IMR-90 (cell line): ENCODE data around the gene CCDC50. TPM values are rescaled to one million over a fixed set of nuclear protein-coding genes. Genes with fewer than 3 reads are reported as not detected.

Experiments used
- ATAC-seq: fragments of 200-7000 bp; cut with Tn5 transposase; 2 replicates; pipeline ENCODE4 v1.9.1; 2020; ENCODE audit warnings: low read depth, mild to moderate bottlenecking, moderate library complexity
- BruUV-seq: library from RNA; stranded (reverse); fragments of 400-500 nt; replicated peaks from 2 replicates; lab custom pipeline; 2021; lab: Mats Ljungman, UMichigan
- CTCF ChIA-PET: fragments of 300-600 bp; formaldehyde crosslinking; extraction: SDS; loops from one replicate; lab custom pipeline; 2021; ENCODE audit warnings: antibody characterized with exemption; lab: Yijun Ruan, JAX
- POLR2A ChIA-PET: fragments of 300-600 bp; sonication (Branson Sonifier 250); formaldehyde crosslinking; loops from one replicate; lab custom pipeline; 2022; ENCODE audit warnings: antibody characterized with exemption; ENCODE audit not compliant: unreplicated experiment; lab: Charles Lee
- DNase-seq: peaks from one replicate; pipeline ENCODE4 v3.0.0; 2013
- H2AFZ ChIP-seq: replicated peaks from 2 replicates; pipeline ENCODE3; 2013; ENCODE audit warnings: low read length, mild to moderate bottlenecking; ENCODE audit not compliant: poor library complexity
- H2AK5ac ChIP-seq: 2 replicates; pipeline ENCODE4 v1.6.1; 2013; ENCODE audit warnings: low read depth, low read length, inconsistent platforms
- H2AK9ac ChIP-seq: replicated peaks from 2 replicates; pipeline ENCODE3; 2013; ENCODE audit warnings: mild to moderate bottlenecking, low read depth, low read length, moderate library complexity; ENCODE audit not compliant: poor library complexity
- H2BK120ac ChIP-seq: 2 replicates; pipeline ENCODE4 v1.6.1; 2013; ENCODE audit warnings: low read depth, low read length, inconsistent platforms
- H2BK15ac ChIP-seq: 3 replicates; pipeline ENCODE4 v1.6.1; 2013; ENCODE audit warnings: low read depth, low read length, inconsistent platforms
- H2BK20ac ChIP-seq: 2 replicates; pipeline ENCODE4 v1.6.1; 2013; ENCODE audit warnings: low read depth, mild to moderate bottlenecking, inconsistent platforms, low read length, moderate library complexity
- H2BK5ac ChIP-seq: 2 replicates; pipeline ENCODE4 v1.6.1; 2013; ENCODE audit warnings: mild to moderate bottlenecking, low read depth, low read length, inconsistent platforms; ENCODE audit not compliant: poor library complexity, severe bottlenecking
- H3K14ac ChIP-seq: replicated peaks from 2 replicates; pipeline ENCODE4 v1.6.1; 2013; ENCODE audit warnings: low read depth, low read length, inconsistent platforms
- H3K18ac ChIP-seq: 2 replicates; pipeline ENCODE4 v1.6.1; 2013; ENCODE audit warnings: low read depth, low read length, control low read depth
- H3K23ac ChIP-seq: 2 replicates; pipeline ENCODE4 v1.6.1; 2013; ENCODE audit warnings: low read depth, low read length, inconsistent platforms
- H3K27ac ChIP-seq: 2 replicates; pipeline ENCODE4 v1.5.1; 2013; ENCODE audit warnings: mild to moderate bottlenecking, control low read depth, low read length; ENCODE audit not compliant: insufficient read depth
- H3K27me3 ChIP-seq: 2 replicates; pipeline ENCODE4 v1.6.1; 2013; ENCODE audit warnings: low read length; ENCODE audit not compliant: control insufficient read depth, insufficient read depth
- H3K36me3 ChIP-seq: 2 replicates; pipeline ENCODE4 v1.6.1; 2013; ENCODE audit warnings: low read length, mixed read lengths; ENCODE audit not compliant: control insufficient read depth, insufficient read depth
- H3K4ac ChIP-seq: 2 replicates; pipeline ENCODE4 v1.6.1; 2013; ENCODE audit warnings: low read depth, low read length, inconsistent platforms
- H3K4me1 ChIP-seq: 2 replicates; pipeline ENCODE4 v1.6.1; 2013; ENCODE audit warnings: low read length, mixed read lengths; ENCODE audit not compliant: control insufficient read depth, insufficient read depth
- H3K4me2 ChIP-seq: 2 replicates; pipeline ENCODE4 v1.6.1; 2013; ENCODE audit warnings: low read depth, mild to moderate bottlenecking, control low read depth, low read length, moderate library complexity
- H3K4me3 ChIP-seq: 2 replicates; pipeline ENCODE4 v1.5.1; 2013; ENCODE audit warnings: low read depth, mild to moderate bottlenecking, control low read depth, low read length, moderate library complexity; ENCODE audit not compliant: insufficient read depth
- H3K56ac ChIP-seq: 2 replicates; pipeline ENCODE4 v1.6.1; 2013; ENCODE audit warnings: low read length, inconsistent platforms; ENCODE audit not compliant: insufficient read depth; ENCODE audit errors: extremely low read depth
- H3K79me1 ChIP-seq, 2 experiments: 2 replicates each; pipeline ENCODE4 v1.6.1; 2013; ENCODE audit warnings: low read length in 2 of 2, inconsistent platforms in 1 of 2, low read depth in 1 of 2
- H3K9ac ChIP-seq: 2 replicates; pipeline ENCODE4 v1.6.1; 2013; ENCODE audit warnings: low read depth, low read length, control low read depth
- H3K9me1 ChIP-seq: 2 replicates; pipeline ENCODE4 v1.6.1; 2013; ENCODE audit warnings: low read length, inconsistent platforms; ENCODE audit not compliant: insufficient read depth
- H3K9me3 ChIP-seq: 2 replicates; pipeline ENCODE4 v1.6.1; 2013; ENCODE audit warnings: low read length; ENCODE audit not compliant: control insufficient read depth, insufficient read depth
- H4K20me1 ChIP-seq: 2 replicates; pipeline ENCODE4 v1.6.1; 2013; ENCODE audit warnings: low read length, inconsistent platforms; ENCODE audit not compliant: insufficient read depth
- H4K5ac ChIP-seq: 2 replicates; pipeline ENCODE4 v1.6.1; 2013; ENCODE audit warnings: mild to moderate bottlenecking, low read depth, low read length, control low read depth
- H4K8ac ChIP-seq, 2 experiments: 2 replicates each; pipeline ENCODE4 v1.6.1; 2013; ENCODE audit warnings: low read depth in 2 of 2, low read length in 2 of 2, control low read depth in 1 of 2, inconsistent platforms in 1 of 2
- H4K91ac ChIP-seq: 2 replicates; pipeline ENCODE4 v1.6.1; 2013; ENCODE audit warnings: low read depth, low read length, inconsistent platforms; ENCODE audit not compliant: insufficient read depth
- MAFK ChIP-seq: IDR thresholded peaks from 2 replicates; pipeline ENCODE4 v1.6.1; 2012; ENCODE audit warnings: low read depth, low read length, improper control_type of control experiment
- POLR2A ChIP-seq: IDR thresholded peaks from 2 replicates; pipeline ENCODE4 v1.6.1; 2012; ENCODE audit warnings: mild to moderate bottlenecking, low read depth, low read length
- RCOR1 ChIP-seq: IDR thresholded peaks from 2 replicates; pipeline ENCODE4 v1.6.1; 2012; ENCODE audit warnings: mild to moderate bottlenecking, low read length, improper control_type of control experiment; ENCODE audit not compliant: insufficient replicate concordance
- WGBS, 2 experiments: methylation state at CpG; one replicate each; pipeline versions ENCODE4 v1.1.5 to v1.1.7; 2013; ENCODE audit warnings: missing lambda C conversion rate in 2 of 2; ENCODE audit not compliant: insufficient read length in 1 of 2; ENCODE audit errors: extremely low coverage in 2 of 2; 5-methylcytosine and 5-hydroxymethylcytosine counted together
- dilution Hi-C: fragments of 300-500 bp; cut with HindIII; formaldehyde crosslinking; loops from one replicate; pipeline ENCODE4 v1.14.3; 2018; ENCODE audit warnings: low sequenced_read_pairs; ENCODE audit not compliant: unreplicated experiment
- in situ Hi-C: fragments of 300-500 bp; cut with MboI; formaldehyde crosslinking; loops from 3 replicates; pipeline ENCODE4 v1.14.3; 2019; ENCODE audit warnings: low sequenced_read_pairs, inconsistent platforms, mixed read lengths
- intact Hi-C: fragments of 100-400 bp; cut with micrococcal nuclease; formaldehyde crosslinking; loops from 2 replicates; pipeline ENCODE4 v1.10.0; 2022
- polyA plus RNA-seq, 3 experiments: library from polyadenylated mRNA; depleted of rRNA; stranded (reverse); fragments of >200 nt; gene quantifications; 2 replicates each; pipeline ENCODE4 v1.2.3, GENCODE V29; 2012; ENCODE audit warnings: low replicate concordance in 1 of 3
- total RNA-seq: library from RNA; depleted of rRNA; stranded (reverse); fragments of >200 nt; gene quantifications from 2 replicates; pipeline ENCODE4 v1.2.3, GENCODE V29; 2012

CCDC50 gene
- total and polyA plus RNA-seq, 2 of the 4 experiments (the other 2 are of a cell fraction) = 59.0 to 63.1 TPM

- H3K27ac ChIP-seq = peak overlapping the region; percentile 30; the same call in 1 of the 2 replicates
- H3K79me1 ChIP-seq = peaks cover 13 to 53% of the 10 kb centered on the region in 2 experiments
- no TSS peak for BruUV-seq
- H3K4me2 ChIP-seq = no peak overlapping the region
- H2BK5ac ChIP-seq = peak overlapping the region; percentile 38
- H3K9me3 ChIP-seq = no peaks in the 10 kb centered on the region
- in situ Hi-C loops (loop anchor here (10.0 kb wide), 1 partner anchor 135 kb away; no protein-coding TSS in a partner anchor), intact Hi-C loops (loop anchor here (5.0 kb wide), 2 partner anchors 47 to 142 kb away; partner anchors contain the start of gene UTS2B), dilution Hi-C loops (no loop called here)
- H3K4me1 ChIP-seq = peaks cover 12% of the 10 kb centered on the region
- no peak overlapping the region for H2BK120ac ChIP-seq
- H2BK15ac ChIP-seq = no peak overlapping the region
- H4K20me1 ChIP-seq = no peaks in the 10 kb centered on the region
- DNase-seq (no peak), ATAC-seq (no peak)
- H2BK20ac ChIP-seq = no peak overlapping the region
- 0 out of 2 replicates have a peak overlapping the region, but pooled peaks have one; percentile 53 for H4K5ac ChIP-seq
- no peak overlapping the region for H3K14ac ChIP-seq
- peaks cover 21% of the 10 kb centered on the region for H3K36me3 ChIP-seq
- no peak overlapping the region; the same call in 1 of the 2 replicates for H4K91ac ChIP-seq
- H3K4ac ChIP-seq = peak overlapping the region; percentile 36; the same call in 1 of the 2 replicates
- ChIA-PET POLR2A (no interaction called here), CTCF (interaction anchor here (0.5 kb wide), 1 partner anchor 1426 kb away, joined by 3 read pairs; no protein-coding TSS in a partner anchor)
- no peak overlapping the region for H4K8ac ChIP-seq
- no peak overlapping the region for H2AFZ ChIP-seq
- WGBS, 2 experiments = no CpG with 5 or more reads among the region's 2 CpGs
- peaks cover 8% of the 10 kb centered on the region for H3K9me1 ChIP-seq
- no peak overlapping the region for H2AK9ac ChIP-seq
- no peaks in the 10 kb centered on the region for H3K27me3 ChIP-seq
- no peak overlapping the region for H3K23ac ChIP-seq
- H3K9ac ChIP-seq = no peak overlapping the region
- no peak overlapping the region for H3K56ac ChIP-seq
- peak overlapping the region; percentile 78 for H3K18ac ChIP-seq
- H2AK5ac ChIP-seq = no peak overlapping the region
- H3K4me3 ChIP-seq = no peak overlapping the region
- TF ChIP-seq MAFK (no peak), RCOR1 (no peak), POLR2A (no peak)
Observed at GRCh38 chr3:191379446-191379845, 50.3 kb downstream of the CCDC50 start.
